Transverse colon (tissue), 4 donors: ENCODE results near the gene TATDN3. TPM values are rescaled to one million over a fixed set of nuclear protein-coding genes. Genes with fewer than 3 reads are reported as not detected.
"Not testable (repeated sequence)": the region's sequence is repeated elsewhere in the genome, so short reads cannot be mapped to it uniquely, and the experiment has no call there.

ENCODE experiments used
- DNase-seq: peaks from one replicate; pipeline ENCODE4 v3.0.0-alpha.2; 2019
- H3K27ac ChIP-seq, 4 donors: fragments of 200-600 bp; sonication (generic); 2 replicates each; pipeline ENCODE4 v1.5.1; 2016 to 2018; ENCODE audit warnings: inconsistent platforms in 4 of 4
- H3K27me3 ChIP-seq: fragments of 200-600 bp; sonication (generic); 2 replicates; pipeline ENCODE4 v1.5.1; 2017; ENCODE audit warnings: inconsistent platforms
- H3K36me3 ChIP-seq, 4 donors: fragments of 200-600 bp; sonication (generic); 2 replicates each; pipeline ENCODE4 v1.5.1; 2017 to 2019; ENCODE audit warnings: inconsistent platforms in 4 of 4
- H3K4me1 ChIP-seq, 4 donors: fragments of 200-600 bp; sonication (generic); 2 replicates each; pipeline ENCODE4 v1.5.1; 2017 to 2020; ENCODE audit warnings: inconsistent platforms in 4 of 4
- H3K4me3 ChIP-seq, 4 donors: fragments of 200-600 bp; sonication (generic); 1 replicate in 1 of 4; 2 replicates in 3 of 4; pipeline versions ENCODE4 v1.5.1 to v1.6.1; 2017 to 2019; ENCODE audit warnings: inconsistent platforms in 4 of 4
- H3K9me3 ChIP-seq, 2 donors: fragments of 200-600 bp; sonication (generic); 2 replicates each; pipeline ENCODE4 v1.5.1; 2017 to 2019; ENCODE audit warnings: inconsistent platforms in 2 of 2
- EP300 ChIP-seq: sonication (generic); formaldehyde crosslinking; IDR thresholded peaks from one replicate; pipeline ENCODE4 v1.6.1; 2017; ENCODE audit warnings: antibody characterized with exemption, low read depth
- POLR2A ChIP-seq: fragments of 450-650 bp; IDR thresholded peaks from one replicate; pipeline ENCODE4 v1.6.1; 2016; ENCODE audit warnings: antibody characterized with exemption, mild to moderate bottlenecking, moderate library complexity
- POLR2AphosphoS5 ChIP-seq, 3 donors: sonication (generic); formaldehyde crosslinking; IDR thresholded peaks; one replicate each; pipeline ENCODE4 v1.6.1; 2016; ENCODE audit warnings: antibody characterized with exemption in 3 of 3
- WGBS, 2 donors: methylation state at CpG; one replicate each; pipeline ENCODE4 v1.1.5; 2018; ENCODE audit warnings: low coverage in 1 of 2; 5-methylcytosine and 5-hydroxymethylcytosine counted together
- in situ Hi-C, 4 donors: fragments of 200-750 bp; cut with MboI; loops; one replicate each; pipeline versions ENCODE4 v1.15.0 to v1.15.1; 2017; ENCODE audit warnings: low sequenced_read_pairs in 3 of 4, low pct_ligation_motif_present in 1 of 4, low pct_unique_long_range_greater_than_20kb in 1 of 4
- intact Hi-C: fragments of 100-400 bp; cut with DNase I; formaldehyde crosslinking; loops from one replicate; pipeline ENCODE4 v1.15.1; 2023; ENCODE audit warnings: low total_unique reads
- total RNA-seq, 4 donors: library from RNA; depleted of rRNA; stranded (reverse); fragments of >200 nt; gene quantifications; one replicate each; pipeline ENCODE4 v1.1.0, GENCODE V29; 2016
- TF ChIP-seq, protein P1 (sequence below), 5 experiments: fragments of 200-600 bp in 3 of 5; fragments of 450-650 bp in 2 of 5; sonication (generic) in 3 of 5; IDR thresholded peaks; 1 replicate in 2 of 5; 2 replicates in 3 of 5; pipeline ENCODE4 v1.5.1; 2016 to 2017; ENCODE audit warnings: antibody characterized with exemption in 5 of 5, inconsistent platforms in 3 of 5, mild to moderate bottlenecking in 2 of 5, moderate library complexity in 1 of 5

TATDN3 gene
- total RNA-seq, 4 donors from 2014 or later, result 1.00 to 17.0 (median 4.6) TPM

DNA sequence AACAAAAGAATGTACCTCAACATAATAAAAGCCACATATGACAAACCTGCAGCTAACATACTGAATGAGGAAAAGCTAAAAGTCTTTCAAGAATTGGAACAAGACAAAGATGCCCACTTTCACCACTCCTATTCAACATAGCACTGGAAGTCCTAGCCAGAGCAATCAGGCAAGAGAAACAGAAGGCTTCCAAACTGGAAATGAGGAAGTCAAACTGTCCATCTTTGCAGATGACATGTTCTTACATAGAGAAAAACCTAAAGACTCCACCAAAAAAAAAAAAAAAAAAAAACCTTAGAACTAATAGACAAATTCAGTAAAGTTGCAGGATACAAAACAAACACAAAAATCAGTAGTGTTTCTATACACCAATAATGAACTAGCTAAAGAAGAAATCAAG, 20.4 kb upstream of the TATDN3 start:
- TF ChIP-seq POLR2AphosphoS5 (IDR thresholded peaks at IDR 0.05) (no peak), EP300 (no peak), POLR2A (no peak)
- TF ChIP-seq, protein P1, sequence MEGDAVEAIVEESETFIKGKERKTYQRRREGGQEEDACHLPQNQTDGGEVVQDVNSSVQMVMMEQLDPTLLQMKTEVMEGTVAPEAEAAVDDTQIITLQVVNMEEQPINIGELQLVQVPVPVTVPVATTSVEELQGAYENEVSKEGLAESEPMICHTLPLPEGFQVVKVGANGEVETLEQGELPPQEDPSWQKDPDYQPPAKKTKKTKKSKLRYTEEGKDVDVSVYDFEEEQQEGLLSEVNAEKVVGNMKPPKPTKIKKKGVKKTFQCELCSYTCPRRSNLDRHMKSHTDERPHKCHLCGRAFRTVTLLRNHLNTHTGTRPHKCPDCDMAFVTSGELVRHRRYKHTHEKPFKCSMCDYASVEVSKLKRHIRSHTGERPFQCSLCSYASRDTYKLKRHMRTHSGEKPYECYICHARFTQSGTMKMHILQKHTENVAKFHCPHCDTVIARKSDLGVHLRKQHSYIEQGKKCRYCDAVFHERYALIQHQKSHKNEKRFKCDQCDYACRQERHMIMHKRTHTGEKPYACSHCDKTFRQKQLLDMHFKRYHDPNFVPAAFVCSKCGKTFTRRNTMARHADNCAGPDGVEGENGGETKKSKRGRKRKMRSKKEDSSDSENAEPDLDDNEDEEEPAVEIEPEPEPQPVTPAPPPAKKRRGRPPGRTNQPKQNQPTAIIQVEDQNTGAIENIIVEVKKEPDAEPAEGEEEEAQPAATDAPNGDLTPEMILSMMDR (IDR thresholded peaks at IDR 0.05), result no peak
- Histone ChIP-seq H3K4me3 (no peak overlapping the region), H3K9me3 (peaks cover 21 to 26% of the 10 kb centered on the region in 2 donors), H3K4me1 (no peaks in the 10 kb centered on the region), H3K27ac (no peak overlapping the region), H3K36me3 (peaks cover 0 to 45% (median 0%) of the 10 kb centered on the region in 4 donors), H3K27me3 (no peaks in the 10 kb centered on the region)
- in situ Hi-C loops, result loop anchor here in 2 of 4 donors (25.0 kb wide), 2 partner anchors 109 to 284 kb away; no protein-coding TSS in a partner anchor
- intact Hi-C loops, result no loop called here
- DNase-seq, result no peak

DNA sequence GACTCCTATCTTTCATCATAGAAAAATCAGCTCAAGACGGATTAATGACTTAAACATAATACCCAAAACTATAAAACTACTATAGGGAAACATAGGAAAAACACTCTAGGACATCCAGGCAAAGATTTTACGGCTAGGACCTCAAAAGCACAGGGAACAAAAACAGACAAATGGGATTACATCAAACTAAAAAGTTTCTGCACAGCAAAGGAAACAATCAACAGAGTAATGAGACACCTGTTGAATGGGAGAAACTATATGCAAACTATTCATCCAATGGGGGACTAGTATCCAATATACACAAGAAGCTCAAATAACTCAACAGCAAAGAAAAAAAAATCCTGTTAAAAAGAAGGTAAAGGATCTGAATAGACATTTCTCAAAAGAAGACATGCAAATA, 18.7 kb upstream of the TATDN3 start:
- in situ Hi-C loops, result loop anchor here in 2 of 4 donors (25.0 kb wide), 2 partner anchors 111 to 286 kb away; no protein-coding TSS in a partner anchor
- no peak overlapping the region for H3K4me3 ChIP-seq
- peaks cover 21 to 22% of the 10 kb centered on the region in 2 donors for H3K9me3 ChIP-seq
- H3K27me3 ChIP-seq, result no peaks in the 10 kb centered on the region
- intact Hi-C loops, result no loop called here
- 82 to 100% methylated on average over 2 of the region's 2 CpGs for WGBS, 2 donors
- no peak for DNase-seq
- no peaks in the 10 kb centered on the region for H3K4me1 ChIP-seq
- H3K27ac ChIP-seq, result no peak overlapping the region
- TF ChIP-seq, protein P1 (IDR thresholded peaks at IDR 0.05), result no peak
- no peak for TF ChIP-seq POLR2AphosphoS5 (IDR thresholded peaks at IDR 0.05)
- TF ChIP-seq EP300, result no peak
- no peak for TF ChIP-seq POLR2A
- H3K36me3 ChIP-seq, result peaks cover 0 to 29% (median 0%) of the 10 kb centered on the region in 4 donors

DNA sequence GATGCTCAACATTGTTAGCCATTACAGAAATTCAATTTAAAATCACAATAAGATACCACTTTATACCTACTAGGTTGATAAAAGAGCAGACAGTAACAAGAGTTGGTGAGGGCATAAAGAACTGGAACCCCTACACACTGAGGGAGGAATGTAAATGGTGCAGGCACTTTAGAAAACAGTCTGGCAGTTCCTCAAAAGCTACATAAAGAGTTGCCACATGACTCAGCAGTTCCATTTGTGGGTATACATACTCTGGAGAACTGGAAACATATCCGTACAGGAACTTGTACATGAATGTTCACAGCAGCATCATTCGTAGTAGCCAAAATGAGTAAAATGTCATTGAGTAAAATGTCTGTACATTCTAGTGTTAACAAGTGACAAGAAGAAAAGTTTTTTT, 17.1 kb upstream of the TATDN3 start:
- in situ Hi-C loops, result loop anchor here in 2 of 4 donors (25.0 kb wide), 2 partner anchors 112 to 287 kb away; no protein-coding TSS in a partner anchor

DNA sequence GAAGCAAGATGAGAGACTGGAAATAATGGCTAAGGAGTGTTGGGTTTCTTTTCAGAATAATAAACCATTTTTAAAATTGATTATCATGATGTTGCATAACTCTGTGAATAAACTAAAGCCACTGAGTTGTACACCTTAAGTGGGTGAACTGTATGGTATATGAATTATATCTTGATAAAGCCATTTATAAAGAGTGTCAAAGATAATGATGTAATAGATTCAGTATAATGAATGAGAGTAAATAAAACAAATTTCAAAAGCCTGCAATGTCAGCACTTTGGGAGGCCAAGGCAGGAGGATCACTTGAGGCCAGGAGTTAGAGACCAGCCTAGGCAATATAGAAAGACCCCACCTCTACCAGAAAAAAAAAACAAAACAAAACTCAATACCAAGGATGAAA, 16.5 kb upstream of the TATDN3 start:
- TF ChIP-seq POLR2A, result no peak
- no peak for TF ChIP-seq EP300
- no peak for TF ChIP-seq POLR2AphosphoS5 (IDR thresholded peaks at IDR 0.05)
- TF ChIP-seq, protein P1 (IDR thresholded peaks at IDR 0.05), result no peak
- intact Hi-C loops, result no loop called here
- H3K4me1 ChIP-seq, result no peaks in the 10 kb centered on the region
- in situ Hi-C loops, result loop anchor here in 1 of 4 donors (25.0 kb wide), 1 partner anchor 113 kb away; no protein-coding TSS in a partner anchor
- no peak overlapping the region for H3K4me3 ChIP-seq
- DNase-seq, result no peak
- H3K27ac ChIP-seq, result no peak overlapping the region
- H3K36me3 ChIP-seq, result peaks cover 0 to 9% (median 0%) of the 10 kb centered on the region in 4 donors
- H3K9me3 ChIP-seq, result peaks cover 3 to 6% of the 10 kb centered on the region in 2 donors
- H3K27me3 ChIP-seq, result no peaks in the 10 kb centered on the region

More for the DNA sequence above, 17.1 kb upstream of the TATDN3 start:
- Histone ChIP-seq H3K4me1 (no peaks in the 10 kb centered on the region), H3K27ac (no peak overlapping the region), H3K9me3 (peaks cover 9 to 12% of the 10 kb centered on the region in 2 donors), H3K27me3 (no peaks in the 10 kb centered on the region), H3K4me3 (no peak overlapping the region), H3K36me3 (peaks cover 0 to 15% (median 0%) of the 10 kb centered on the region in 4 donors)
- no peak for TF ChIP-seq POLR2A
- WGBS, 2 donors, result 64 to 78% methylated on average over 2 of the region's 2 CpGs
- no peak for DNase-seq
- intact Hi-C loops, result no loop called here

DNA sequence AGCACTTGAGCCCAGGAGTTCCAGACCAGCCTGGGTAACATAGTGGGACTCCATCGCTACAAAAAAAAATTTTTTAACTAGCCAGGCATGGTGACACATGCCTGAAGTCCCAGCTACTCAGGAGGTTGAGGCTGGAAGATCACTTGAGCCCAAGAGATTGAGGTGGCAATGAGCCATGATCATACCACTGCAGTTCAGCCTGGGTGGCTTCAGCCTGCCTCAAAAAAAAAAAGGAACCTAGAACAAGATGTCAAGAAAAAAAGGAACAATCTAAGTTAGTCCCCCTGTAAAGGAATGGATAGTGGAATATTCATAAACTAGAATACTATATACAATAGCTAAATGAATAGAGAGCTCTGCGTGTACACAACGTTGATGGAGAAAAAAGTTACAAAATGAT, 14.5 kb upstream of the TATDN3 start:
- Histone ChIP-seq H3K4me1 (no peaks in the 10 kb centered on the region), H3K4me3 (no peak overlapping the region), H3K27ac (no peak overlapping the region), H3K9me3 (no peaks in the 10 kb centered on the region), H3K36me3 (peaks cover 0 to 8% (median 4%) of the 10 kb centered on the region in 4 donors), H3K27me3 (no peaks in the 10 kb centered on the region)
- intact Hi-C loops (no loop called here), in situ Hi-C loops (loop anchor here in 1 of 4 donors (25.0 kb wide), 1 partner anchor 115 kb away; no protein-coding TSS in a partner anchor)
- TF ChIP-seq POLR2AphosphoS5 (IDR thresholded peaks at IDR 0.05), result no peak
- no peak for TF ChIP-seq EP300
- TF ChIP-seq, protein P1 (IDR thresholded peaks at IDR 0.05), result no peak
- no peak for TF ChIP-seq POLR2A
- no peak for DNase-seq
- WGBS, 2 donors, result 88 to 93% methylated on average over 2 to 3 of the region's 3 CpGs

DNA sequence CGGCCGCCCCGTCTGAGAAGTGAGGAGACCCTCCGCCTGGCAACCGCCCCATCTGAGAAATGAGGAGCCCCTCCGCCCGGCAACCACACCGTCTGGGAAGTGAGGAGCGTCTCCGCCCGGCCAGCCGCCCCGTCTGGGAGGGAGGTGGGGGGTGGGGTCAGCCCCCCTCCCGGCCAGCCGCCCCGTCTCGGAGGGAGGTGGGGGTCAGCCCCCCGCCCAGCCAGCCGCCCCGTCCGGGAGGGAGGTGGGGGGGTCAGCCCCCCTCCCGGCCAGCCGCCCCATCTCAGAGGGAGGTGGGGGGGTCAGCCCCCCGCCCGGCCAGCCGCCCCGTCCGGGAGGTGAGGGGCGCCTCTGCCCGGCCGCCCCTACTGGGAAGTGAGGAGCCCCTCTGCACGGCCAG, 12.6 kb upstream of the TATDN3 start:
- in situ Hi-C loops, result loop anchor here in 1 of 4 donors (25.0 kb wide), 1 partner anchor 117 kb away; no protein-coding TSS in a partner anchor
- intact Hi-C loops, H3K9me3 ChIP-seq, DNase-seq, H3K27ac ChIP-seq, H3K27me3 ChIP-seq, H3K4me3 ChIP-seq, H3K4me1 ChIP-seq: not testable (repeated sequence)
- peaks cover 0 to 17% (median 6%) of the 10 kb centered on the region in 4 donors for H3K36me3 ChIP-seq
- no CpG with 5 or more reads among the region's 32 CpGs for WGBS, 2 donors
